HG02798 (cell line): Measurements from ENCODE around the gene SMOC2.

Source experiments
- ATAC-seq: cut with Tn5 transposase; IDR thresholded peaks from one replicate; pipeline ENCODE4 v1.9.1; 2021; ENCODE audit warnings: mild to moderate bottlenecking; ENCODE audit not compliant: unreplicated experiment, poor library complexity

Gene SMOC2

DNA sequence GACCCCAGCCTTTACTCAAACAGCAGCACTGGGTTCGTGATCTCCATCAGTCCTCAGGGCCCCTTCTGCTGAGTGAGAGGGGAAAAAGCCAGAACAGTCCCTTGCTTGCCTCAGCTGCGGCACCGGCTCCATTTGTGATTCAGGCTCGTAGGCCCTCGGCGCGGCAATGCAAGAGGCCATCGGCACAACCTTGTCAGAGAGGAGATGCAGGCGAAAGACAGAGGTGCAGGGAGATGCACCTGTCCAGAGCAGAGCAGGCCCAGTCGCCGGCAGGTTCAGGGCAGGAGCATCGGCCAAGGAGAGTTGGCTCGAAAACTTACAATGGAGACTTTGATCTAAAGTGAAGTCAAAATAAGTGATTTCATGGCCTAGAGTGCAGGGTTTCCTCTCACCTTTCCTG lies 171.6 kb downstream of the SMOC2 start:
- ATAC-seq = no peak

DNA sequence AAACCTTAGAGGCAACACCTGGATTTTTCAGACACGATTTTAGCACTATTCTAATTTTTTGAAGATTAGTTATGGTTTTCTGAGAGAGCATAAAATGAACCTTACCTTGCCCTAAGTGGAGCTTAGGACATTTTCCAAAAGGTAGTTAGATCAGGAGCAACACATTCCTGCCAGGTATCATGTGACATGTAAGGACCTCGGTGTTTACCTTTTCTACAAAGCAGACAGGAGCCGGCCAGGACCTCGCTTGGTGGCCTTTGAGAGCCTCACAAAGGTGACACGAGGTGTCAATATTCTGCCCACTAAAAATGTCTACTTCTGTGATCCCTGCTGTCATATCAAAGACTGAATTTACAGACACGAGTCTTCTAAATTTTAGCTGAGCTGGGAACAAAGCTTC lies 174.9 kb downstream of the SMOC2 start:
- no peak for ATAC-seq

- ATAC-seq = no peak
Measured at GRCh38 chr6:168616816-168617765, 176.1 kb downstream of the SMOC2 start.

- no peak for ATAC-seq
Measured at GRCh38 chr6:168618546-168619315, 177.7 kb downstream of the SMOC2 start.

DNA sequence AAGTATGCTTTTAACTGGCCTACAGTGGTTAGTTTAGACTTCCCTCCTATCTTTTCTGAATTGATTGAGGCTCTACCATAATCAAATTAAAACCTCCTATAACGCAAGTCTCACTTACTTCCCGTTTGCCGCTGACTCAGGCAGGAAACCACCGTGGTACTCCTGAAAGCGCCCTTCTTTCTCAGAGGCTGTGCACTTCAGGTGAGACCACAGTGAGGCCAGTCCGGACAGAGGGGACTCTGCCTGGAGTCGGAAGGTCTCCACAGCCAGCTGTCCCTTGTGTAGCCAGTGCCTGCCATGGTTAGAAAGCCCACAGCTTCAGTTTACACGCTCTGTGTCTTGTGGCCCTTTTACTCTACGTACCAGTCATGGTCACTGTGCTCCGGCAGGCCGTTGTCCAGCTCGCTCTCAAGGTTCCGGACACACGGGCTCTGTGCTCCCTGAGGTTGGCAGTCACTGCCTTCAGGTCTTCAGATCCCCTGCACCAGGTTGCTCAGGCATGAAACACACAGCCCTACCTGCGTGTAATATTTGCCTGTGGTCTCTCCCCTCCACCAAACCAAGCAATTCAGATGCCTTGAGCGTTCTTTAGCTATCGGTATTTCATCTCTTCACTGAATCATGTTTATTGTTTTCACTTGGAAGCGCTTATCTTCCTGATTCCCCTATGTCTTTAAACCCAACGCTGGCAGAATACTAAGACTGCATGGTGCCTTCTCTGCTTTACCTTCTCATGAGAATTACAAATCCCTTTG lies 178.8 kb downstream of the SMOC2 start:
- no peak for ATAC-seq

DNA sequence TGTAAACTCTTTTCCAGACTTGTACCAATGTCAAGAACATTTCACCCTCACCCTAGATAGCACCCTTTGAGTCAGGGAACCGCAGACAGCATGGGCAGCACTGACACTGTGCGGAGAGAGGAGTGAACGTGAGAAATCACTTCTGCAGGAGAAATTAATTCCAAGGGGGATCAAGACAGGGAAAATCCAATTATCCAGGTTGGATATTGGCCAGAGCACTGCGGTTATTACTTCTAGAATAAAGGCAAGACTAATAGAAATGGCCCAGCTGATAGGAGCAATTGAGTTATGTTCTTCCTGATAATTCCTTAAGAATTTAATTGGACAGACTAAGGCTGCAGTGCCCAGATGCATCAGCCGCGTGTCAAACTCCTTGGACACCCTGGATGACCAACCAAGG lies 179.6 kb downstream of the SMOC2 start:
- no peak for ATAC-seq

GRCh38 chr6:168623736-168624135 lies 182.8 kb downstream of the SMOC2 start:
- ATAC-seq = no peak

- ATAC-seq = no peak
Measured at GRCh38 chr6:168624540-168624939, 183.6 kb downstream of the SMOC2 start.

- ATAC-seq = no peak
Measured at GRCh38 chr6:168624948-168625347, 184.0 kb downstream of the SMOC2 start.

- ATAC-seq = no peak
Measured at GRCh38 chr6:168625602-168626001, 184.6 kb downstream of the SMOC2 start.

DNA sequence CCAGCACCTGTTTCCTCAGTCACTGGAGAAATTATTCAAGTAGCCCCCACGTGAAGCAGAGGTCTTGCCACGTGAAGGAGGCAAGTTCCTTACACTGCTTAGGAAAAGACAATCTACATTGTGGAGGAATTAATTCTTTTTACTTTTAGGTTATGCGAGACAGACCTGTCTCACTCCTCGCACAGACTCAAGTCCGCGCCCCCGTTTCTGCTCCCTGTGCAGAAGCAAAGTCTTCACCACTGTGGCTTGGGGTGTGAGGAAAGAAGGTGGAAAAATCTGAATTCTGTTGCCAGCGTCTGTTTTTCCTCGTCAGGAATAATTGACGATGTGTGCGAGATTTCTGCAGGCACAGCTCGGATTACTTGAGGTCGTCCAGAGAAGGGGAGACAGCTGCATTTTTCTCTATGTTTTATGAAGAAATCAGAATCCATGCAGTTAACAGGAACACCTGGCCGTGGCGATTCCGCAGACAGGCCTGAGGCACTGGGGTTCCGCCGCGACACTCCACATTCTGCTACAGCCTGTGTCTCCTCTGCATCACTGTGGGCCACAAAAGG lies 185.1 kb downstream of the SMOC2 start:
- no peak for ATAC-seq

GRCh38 chr6:168627506-168628175 lies 186.7 kb downstream of the SMOC2 start:
- ATAC-seq = no peak

GRCh38 chr6:168628176-168628553 lies 187.2 kb downstream of the SMOC2 start:
- ATAC-seq = no peak

DNA sequence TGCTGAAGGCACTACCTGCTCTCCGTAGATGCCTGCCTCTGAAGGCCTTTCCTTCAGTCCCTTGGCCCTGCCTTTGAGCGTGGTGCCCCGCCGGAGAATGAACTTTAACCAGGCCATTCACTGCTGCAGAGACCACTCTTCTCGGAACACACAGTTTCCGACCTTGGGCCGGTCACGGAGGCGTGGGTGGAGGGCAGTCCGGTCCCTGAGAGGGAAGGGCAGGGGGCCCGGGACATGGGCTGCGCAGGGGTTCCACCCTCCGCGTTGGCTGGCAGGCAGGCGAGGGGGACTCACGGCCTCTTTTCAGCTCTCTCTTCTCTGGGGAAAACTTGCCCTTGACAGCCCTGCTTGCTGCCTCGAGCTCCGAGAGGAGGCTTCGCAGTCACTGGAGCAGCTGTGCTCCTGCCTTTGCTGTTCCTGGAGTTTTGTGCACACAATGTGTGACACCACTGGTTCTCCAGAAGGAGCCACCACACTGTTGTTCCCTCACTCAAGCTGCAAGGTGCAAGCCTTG lies 187.8 kb downstream of the SMOC2 start:
- ATAC-seq = no peak

DNA sequence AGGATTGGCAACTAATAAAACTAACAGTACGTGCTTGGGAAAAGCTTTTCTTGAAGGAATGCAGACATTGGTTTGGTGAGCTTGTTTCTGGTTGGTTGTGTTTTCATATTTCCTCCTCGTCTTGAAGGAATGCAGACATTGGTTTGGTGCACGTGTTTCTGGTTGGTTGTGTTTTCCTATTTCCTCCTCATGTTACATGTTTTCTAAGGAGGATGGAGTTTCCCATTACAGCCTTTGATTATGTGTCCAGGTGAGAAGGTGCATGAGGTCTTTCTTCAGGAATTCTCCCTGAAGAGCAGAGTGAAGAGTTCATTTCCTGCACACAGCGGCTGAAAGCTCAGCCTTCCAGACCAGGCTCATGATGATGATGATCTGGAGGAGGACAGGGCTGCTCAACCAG lies 190.6 kb downstream of the SMOC2 start:
- ATAC-seq = no peak

- ATAC-seq = no peak
Measured at GRCh38 chr6:168632694-168633093, 191.7 kb downstream of the SMOC2 start.

GRCh38 chr6:168634541-168635328 lies 193.8 kb downstream of the SMOC2 start:
- ATAC-seq = no peak

DNA sequence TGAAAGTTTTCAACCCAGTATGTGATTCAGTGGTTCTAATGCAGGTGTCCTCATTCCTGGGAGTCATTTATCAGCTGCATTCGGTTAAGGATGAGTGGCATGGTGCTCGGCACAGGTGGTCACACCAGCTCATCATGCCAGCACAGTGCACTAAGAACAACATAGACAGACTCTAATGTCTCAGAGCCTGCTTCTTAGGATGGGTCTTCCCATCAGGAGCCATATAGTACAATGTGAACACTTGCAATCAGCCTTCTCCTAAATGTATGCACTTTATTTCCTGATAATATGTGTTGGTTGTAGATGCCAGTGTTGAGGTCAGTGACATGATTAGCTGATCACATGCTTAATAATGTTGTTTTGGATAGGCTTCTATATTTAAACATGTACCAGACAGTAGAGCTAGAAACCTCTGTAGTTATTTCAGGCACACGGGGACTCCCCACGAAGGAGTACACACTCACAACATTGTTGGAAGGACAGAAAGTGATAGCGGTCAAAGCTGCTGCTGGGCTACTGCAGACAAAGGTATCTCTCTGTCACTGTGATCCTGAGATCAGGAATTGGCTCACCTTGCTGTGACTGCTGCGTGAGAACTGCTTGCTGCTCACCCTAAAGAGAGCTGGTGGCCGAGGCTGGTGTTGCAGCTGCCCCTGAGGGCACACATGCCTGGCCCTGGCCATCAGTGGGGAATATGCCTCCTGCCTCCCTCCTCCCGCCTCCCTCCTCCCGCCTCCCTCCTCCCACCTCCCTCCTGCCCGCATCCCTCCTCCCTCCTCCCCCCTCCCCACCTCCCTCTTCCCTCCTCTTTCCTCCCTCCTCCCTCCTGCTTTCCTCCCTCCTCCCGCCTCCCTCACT lies 195.4 kb downstream of the SMOC2 start:
- no peak for ATAC-seq
